Stimulated activated naive CD4-positive, alpha-beta T cell treated with Interleukin-2 at 50 U/mL for 16 hours (primary cell): ENCODE results near the gene MYO1F.
A peak's percentile ranks its signal among the peaks of the same experiment; 100 is the strongest.

Source experiments
- DNase-seq: peaks from one replicate; lab custom pipeline; 2025; lab: John Stamatoyannopoulos, UW

The MYO1F gene

DNA sequence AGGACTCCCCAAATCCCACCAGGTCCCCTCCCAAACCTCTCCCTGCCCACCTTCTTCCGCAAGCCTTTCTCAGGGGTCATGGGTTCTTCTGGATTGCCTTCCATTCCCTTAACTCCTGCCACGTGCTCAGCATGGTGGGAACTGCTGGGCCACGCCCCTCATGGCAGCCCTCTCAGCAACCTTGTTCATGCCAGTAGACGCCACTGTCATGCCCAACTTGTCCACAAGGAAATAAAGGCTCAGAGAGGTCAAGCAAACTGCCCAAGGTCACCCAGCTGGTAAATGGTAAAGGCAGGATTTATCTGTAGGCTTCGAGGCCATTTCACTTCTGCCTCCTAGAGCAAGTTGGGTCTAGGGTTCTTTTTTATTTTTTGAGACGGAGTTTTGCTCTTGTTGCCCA lies 85.7 kb downstream of the MYO1F start:
- no peak for DNase-seq

- no peak for DNase-seq
These were observed 86.4 kb downstream of the MYO1F start for GRCh38 chr19:8490873-8491272.

DNA sequence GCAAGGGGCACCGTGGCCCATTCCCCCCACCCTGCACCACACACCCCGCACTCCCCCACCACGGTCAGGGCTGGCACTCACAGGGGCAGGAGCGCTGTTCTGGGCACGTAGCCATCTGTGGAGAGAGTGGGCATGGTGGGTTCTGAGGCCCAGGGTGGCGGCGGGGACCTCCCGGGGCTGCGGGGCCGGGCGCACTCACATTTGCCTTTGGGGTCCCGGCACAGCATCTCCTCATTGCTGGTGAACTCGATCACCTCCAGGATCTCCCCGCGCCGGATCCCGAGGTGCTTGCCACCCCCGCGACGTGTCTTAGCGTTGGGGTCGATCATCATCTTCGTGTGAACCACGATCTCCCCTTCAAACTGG lies 86.9 kb downstream of the MYO1F start:
- no peak for DNase-seq

- no peak for DNase-seq
These were observed 87.5 kb downstream of the MYO1F start for GRCh38 chr19:8489561-8490394.

DNA sequence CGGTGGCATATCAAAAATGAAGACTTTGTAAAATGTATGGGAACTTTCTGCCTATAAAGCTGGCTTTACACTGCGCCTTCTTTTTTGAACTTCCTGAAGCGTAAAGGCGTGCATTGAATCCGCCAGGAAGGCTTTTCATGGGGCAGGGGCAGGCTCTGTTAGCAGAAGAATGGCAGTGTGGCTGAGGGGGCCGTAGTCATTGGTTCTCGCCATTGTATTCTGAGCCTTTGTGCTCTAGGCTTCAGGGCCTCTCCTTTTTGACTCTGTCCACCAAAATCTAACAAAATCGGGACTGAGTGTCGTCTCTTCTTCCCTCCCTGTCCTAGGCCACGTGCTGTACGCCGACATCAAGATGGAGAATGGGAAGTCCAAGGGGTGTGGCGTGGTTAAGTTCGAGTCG lies 88.9 kb downstream of the MYO1F start:
- DNase-seq = no peak

DNA sequence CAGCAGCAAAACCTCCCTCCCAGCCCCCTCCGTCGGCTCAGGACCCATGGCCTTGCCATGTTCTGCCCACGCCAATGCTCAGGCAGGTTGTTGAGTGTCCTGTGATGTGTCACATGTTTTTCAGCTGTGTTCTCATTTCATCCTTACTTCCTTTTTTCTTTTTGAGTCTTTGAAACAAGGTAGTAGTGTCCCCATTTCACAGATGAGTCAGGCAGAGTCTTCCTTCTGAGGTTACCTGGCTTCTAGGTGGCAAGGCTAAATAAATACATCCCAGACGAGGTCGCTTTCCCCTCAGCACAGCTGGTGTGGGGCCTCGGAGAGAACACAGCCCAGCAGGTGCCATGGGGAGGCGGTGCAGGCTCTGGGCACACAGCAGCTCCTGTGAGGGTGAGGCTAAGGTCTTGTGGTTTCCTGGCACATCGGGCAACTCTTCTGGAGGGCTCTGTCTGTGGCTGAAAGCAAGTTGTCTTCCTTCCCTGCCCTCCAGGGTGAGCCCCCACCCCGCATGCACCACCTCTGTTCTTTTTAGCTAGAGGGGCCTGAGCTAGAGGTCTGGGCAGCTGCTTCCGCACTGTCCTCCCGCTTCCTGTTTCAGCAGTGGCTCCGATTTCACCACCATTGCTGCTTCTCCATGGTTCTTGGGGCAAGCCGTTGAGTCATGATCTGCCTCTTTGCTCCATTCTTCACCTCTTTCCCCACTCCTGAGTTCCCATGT lies 89.9 kb downstream of the MYO1F start:
- peak; percentile 60 for DNase-seq

GRCh38 chr19:8486661-8487136 lies 90.5 kb downstream of the MYO1F start:
- no peak for DNase-seq

DNA sequence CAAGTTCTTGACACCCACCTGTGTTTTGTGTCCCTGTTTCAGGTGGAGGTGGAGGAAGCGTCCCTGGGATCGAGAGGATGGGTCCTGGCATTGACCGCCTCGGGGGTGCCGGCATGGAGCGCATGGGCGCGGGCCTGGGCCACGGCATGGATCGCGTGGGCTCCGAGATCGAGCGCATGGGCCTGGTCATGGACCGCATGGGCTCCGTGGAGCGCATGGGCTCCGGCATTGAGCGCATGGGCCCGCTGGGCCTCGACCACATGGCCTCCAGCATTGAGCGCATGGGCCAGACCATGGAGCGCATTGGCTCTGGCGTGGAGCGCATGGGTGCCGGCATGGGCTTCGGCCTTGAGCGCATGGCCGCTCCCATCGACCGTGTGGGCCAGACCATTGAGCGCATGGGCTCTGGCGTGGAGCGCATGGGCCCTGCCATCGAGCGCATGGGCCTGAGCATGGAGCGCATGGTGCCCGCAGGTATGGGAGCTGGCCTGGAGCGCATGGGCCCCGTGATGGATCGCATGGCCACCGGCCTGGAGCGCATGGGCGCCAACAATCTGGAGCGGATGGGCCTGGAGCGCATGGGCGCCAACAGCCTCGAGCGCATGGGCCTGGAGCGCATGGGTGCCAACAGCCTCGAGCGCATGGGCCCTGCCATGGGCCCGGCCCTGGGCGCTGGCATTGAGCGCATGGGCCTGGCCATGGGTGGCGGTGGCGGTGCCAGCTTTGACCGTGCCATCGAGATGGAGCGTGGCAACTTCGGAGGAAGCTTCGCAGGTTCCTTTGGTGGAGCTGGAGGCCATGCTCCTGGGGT lies 91.5 kb downstream of the MYO1F start:
- DNase-seq = no peak

DNA sequence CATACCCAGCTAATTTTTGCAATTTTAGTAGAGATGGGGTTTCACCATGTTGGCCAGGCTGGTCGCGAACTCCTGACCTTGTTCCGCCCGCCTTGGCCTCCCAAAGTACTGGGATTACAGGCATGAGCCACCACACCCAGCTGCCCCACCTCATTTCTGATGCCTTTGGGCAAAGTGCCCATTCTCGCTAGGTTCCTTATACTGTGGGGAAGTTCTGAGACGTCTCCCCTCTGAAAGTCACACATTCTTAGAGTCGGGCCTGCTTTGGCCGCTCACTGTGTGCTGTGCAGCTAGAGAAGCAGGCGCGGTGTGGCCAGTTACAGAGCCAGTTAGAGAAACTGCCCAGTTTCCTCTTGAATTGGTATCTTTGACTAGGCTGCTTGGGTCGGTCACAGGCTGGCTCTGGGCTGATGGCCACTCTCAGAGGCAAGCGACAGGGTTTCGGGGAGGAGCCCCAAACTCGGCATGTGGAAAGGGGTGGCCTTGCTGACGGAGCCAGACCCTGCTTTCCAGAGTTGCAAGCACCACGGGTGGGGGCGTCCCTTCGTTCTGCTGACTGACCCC lies 92.8 kb downstream of the MYO1F start:
- DNase-seq = no peak

GRCh38 chr19:8483165-8483564 lies 94.1 kb downstream of the MYO1F start:
- no peak for DNase-seq

DNA sequence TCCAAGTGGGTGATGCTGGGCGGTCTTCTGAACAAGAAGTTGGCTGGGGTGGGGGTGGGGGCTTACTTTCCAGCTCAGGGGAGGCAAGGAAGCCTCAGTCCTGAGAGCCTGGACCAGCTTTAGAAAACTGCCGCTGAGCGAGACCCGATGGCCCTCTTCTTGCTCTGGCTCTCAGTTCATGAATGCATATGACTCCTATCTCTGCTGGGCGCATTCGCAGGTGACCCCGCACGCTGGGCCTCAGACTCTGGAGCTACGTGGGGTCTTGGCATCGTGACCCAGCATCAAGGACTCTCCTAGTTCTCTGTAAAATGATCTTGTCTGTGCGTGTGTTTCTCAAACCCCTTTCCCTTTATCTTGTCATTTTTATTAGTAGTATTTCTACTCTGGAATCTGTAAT lies 94.5 kb downstream of the MYO1F start:
- no peak for DNase-seq

- no peak for DNase-seq
These were observed 95.6 kb downstream of the MYO1F start for GRCh38 chr19:8481616-8482015.

DNA sequence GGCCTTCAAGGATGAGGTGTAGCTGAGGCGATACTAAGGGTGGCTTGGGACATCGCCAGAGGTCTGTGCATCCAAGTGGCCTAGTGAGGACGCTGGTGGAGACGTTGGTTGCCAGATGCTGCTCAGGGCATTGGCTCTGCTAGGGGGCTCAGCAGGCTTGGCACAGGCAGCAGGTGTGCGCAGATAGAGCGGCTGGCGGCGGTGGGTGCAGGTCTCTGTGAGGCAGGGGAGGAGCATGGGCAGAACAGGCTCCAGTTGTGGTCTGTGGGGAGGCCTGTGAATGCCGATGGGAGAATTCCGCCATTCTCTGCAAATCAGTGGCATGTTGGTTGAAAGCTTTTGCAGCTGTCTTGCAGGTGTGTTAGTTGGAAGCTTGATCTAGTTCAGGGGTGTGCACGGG lies 96.0 kb downstream of the MYO1F start:
- no peak for DNase-seq

DNA sequence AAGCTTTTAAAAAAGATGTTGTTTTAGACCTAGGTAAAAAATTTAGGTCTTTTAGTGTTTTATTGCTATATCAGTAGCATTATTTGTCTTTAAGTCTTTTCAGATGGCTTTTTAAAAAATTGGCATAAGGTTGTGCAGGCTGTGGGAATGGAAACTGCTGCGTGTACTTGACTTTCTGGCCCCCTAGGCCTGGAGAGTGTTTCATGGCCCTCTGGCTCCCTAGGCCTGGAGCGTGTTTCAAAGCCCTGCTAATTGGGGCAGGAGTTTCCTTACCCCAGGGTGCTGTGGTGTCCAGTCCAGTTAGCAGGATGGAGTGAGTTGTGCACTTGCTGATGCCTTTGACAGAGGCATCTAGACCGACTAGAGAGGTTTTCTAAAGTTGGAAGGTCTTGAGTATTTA lies 98.6 kb downstream of the MYO1F start:
- DNase-seq = no peak

GRCh38 chr19:8477889-8478288 lies 99.4 kb downstream of the MYO1F start:
- no peak for DNase-seq

DNA sequence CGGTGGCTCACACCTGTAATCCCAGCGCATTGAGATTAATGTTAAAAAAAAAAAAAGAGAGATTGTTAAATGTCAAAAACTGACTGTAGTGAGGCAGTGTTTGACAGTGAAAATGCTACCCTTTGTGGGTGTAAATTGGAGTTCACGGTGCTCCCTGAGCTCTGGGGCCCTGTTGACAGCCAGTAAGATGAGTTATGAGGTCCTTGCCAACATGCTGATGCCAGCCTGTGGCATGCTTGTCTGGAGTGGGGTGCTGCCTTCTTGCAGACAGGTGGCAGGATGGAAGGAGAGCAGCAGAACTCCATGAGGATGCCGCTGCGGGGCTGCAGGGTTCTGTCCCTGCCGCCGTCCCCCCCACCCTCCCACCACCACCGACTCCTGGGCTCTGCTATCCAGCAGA lies 100.7 kb downstream of the MYO1F start:
- no peak for DNase-seq

- no peak for DNase-seq
These were observed 102.2 kb downstream of the MYO1F start for GRCh38 chr19:8475005-8475404.

- DNase-seq = no peak
These were observed 103.4 kb downstream of the MYO1F start for GRCh38 chr19:8473648-8474476.
